ENCODE measurements around the gene GLTP.
"Not testable (repeated sequence)": the region's sequence is repeated elsewhere in the genome, so short reads cannot be mapped to it uniquely, and the experiment has no call there.

The GLTP gene

DNA sequence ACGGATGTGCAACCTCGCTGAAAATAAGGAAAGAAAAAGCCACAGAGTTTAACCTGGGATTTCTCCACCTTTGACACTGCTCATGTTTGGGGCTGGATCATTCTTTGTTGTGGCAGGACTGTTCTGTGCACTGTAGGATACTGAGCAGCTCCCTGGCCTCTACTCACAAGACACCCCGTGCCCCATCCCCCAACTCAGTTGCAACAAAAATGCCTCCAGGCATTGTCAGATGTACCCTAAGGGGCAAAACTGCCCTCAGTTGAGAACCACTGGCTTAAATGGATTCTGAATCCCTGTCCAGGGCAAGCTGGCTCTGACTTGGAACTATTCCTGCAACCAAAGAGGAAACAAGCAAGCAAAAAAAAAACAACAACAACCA is 2.1 kb downstream of the GLTP start:
- no peak for DNase-seq (ENCODE audit: low read depth, low spot score)

- DNase-seq (ENCODE audit: low read depth, low spot score), result peak; percentile 19
These were observed 2.7 kb downstream of the GLTP start for GRCh38 chr12:109877504-109878246.

DNA sequence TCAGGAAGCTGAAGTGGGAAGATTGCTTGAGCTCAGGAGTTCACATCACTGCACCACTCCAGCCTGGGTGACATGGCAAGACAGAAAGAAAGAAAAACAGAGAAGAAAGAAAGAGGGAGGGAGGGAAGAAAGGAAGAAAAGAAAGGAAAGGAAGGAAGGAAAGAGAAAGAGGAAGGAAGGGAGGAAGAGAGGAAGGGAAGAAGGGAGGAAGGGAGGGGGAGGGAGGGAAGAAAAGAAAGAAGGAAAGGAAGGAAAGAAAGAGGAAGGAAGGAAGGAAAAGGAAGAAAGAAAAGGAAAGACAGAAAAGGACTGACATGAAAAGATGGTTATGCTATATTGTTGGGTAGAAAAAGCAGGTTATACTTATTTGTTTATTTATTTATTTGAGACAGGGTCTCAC is 3.9 kb downstream of the GLTP start:
- DNase-seq (ENCODE audit: low read depth, low spot score), result no peak

GRCh38 chr12:109875572-109876131 is 4.7 kb downstream of the GLTP start:
- DNase-seq (ENCODE audit: low read depth, low spot score), result peak; percentile 33

GRCh38 chr12:109873653-109874052 is 6.7 kb downstream of the GLTP start:
- DNase-seq (ENCODE audit: low read depth, low spot score), result no peak

GRCh38 chr12:109871668-109872314 is 8.6 kb downstream of the GLTP start:
- no peak for DNase-seq (ENCODE audit: low read depth, low spot score)

GRCh38 chr12:109870648-109871047 is 9.7 kb downstream of the GLTP start:
- peak; percentile 16 for DNase-seq (ENCODE audit: low read depth, low spot score)

DNA sequence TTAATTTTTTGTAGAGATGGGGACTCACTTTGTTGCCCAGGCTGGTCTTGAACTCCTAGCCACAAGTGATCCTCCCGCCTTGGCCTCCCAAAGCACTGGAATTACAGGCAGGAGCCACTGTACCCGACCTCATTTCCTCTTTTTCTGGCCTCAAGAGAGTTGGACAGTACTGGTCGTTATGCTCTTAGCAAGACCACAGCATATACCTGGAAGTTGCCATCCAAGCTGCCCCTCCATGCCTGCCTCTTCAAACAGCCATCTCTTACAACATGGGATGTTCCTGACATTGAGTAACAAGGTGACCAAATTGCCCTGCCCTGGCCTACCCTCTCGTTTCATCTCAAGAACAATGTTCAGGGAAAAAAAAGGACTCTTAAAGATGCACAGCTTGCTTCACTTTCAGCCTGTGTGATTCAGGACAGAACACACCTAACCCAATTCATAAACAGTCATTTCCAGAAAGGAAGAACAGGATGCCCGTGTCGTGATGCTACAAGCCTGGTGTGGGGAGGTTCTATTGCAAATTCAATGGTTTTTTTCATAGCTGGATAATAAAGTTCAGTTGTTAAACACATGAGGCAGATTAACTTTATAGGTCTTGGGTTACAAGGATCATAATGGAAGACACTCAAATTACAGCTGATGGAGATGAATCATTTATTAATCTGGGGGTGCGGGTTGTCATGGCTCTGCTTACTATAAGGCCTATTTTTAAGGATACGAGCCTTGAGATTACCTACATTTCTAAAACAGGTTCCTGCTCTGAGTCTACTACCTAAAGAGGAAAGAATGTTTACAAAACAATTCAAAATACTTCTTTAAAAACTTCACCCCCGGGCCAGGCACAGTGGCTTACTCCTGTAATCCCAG is 11.9 kb downstream of the GLTP start:
- DNase-seq (ENCODE audit: low read depth, low spot score), result no peak

DNA sequence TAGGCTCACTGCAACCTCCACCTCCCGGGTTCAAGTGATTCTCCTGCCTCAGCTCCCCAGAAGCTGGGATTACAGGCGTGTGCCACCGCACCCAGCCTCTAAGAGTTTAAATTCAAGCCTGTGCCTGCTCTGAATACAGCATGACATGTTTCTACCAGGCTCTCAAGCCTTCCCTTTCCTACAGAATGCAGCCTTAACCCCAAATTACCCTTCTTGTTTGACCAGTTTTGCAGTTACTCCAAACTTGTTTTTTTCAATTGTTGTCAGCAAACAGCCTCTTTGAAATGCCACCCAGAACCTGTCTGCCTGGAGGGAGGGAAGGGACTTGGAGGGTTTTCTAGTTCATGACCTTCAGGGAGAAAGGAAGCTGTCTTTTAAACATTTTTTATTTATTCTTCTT is 15.4 kb downstream of the GLTP start:
- DNase-seq (ENCODE audit: low read depth, low spot score), result no peak

DNA sequence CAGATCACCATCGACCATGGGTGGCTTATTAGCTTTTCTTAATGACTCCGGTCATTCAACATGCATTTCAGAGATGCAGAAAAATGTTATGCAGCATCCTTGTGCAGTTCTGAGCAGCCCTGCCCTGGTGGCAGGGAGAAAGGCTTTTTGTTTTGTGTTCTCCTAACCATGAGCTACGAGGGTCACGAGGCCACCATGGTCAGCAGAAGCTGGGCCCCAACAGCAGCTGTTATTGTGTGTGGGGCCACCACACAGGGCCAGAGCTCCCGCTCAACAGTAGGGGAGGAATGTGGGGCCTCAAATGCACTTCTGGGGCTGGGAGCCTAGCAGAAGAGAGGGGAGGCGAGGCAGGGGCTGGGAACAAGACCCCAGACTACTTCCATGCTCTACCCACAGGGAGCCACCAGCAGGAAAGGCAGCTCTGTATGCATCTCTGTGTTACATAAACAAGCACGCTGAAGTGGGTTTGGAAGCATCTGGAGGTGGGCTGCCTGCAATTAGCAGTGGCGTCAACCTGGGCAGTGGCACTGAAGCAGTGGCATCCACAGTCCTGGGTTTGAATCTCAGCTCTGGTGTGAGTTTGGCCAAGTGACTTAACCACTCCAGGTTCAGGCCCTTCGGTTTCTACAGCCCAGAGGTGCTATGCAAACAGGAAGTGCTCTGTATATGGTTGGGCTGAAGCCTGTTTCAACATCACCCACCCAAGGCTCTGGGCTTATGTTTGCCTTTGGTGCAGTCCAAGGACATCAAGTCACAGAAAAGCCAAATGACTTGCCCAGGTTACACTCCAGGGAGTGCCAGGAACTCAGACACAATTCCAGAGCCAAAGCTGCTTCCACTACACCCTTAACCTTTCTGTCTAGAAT is 16.3 kb downstream of the GLTP start:
- no peak for DNase-seq (ENCODE audit: low read depth, low spot score)

DNA sequence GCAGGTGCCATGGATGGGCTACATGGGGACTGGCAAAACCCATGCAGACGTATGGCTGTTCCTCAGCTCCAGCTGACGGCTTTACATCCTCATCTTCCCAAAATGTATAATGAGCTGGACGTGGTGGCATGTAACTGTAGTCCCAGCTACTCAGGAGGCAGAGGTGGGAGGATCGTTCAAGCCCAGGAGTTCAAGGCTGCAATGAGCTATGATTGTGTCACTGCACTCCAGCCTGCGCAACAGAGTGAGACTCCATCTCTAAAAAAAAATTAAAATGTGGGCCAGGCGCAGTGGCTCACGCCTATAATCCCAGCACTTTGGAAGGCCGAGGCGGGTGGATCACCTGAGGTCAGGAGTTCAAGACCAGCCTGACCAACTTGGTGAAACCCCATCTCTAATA is 17.9 kb downstream of the GLTP start:
- not testable (repeated sequence) for DNase-seq (ENCODE audit: low read depth, low spot score)

- DNase-seq (ENCODE audit: low read depth, low spot score), result no peak
These were observed 18.5 kb downstream of the GLTP start for GRCh38 chr12:109861689-109862314.

- no peak for DNase-seq (ENCODE audit: low read depth, low spot score)
These were observed 19.4 kb downstream of the GLTP start for GRCh38 chr12:109860977-109861376.

DNA sequence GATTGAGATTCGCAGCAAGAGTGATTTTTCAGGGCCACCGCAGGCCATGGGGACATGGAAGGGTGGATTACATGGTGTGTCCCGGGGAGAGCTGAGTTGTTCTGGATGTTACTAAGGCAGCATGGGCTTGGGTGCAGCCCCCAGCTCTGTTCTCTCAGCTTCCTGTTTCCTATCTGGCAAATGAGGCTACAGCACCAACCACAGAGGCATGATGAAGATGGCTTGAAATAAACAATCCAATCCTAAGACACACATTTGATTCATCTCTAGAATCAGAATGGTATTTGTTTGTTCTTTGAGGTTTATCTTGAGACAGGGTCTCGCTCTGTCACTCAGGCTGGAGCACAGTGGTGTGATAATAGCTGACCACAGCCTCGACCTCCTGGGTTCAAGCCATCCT is 21.6 kb downstream of the GLTP start:
- no peak for DNase-seq (ENCODE audit: low read depth, low spot score)

DNA sequence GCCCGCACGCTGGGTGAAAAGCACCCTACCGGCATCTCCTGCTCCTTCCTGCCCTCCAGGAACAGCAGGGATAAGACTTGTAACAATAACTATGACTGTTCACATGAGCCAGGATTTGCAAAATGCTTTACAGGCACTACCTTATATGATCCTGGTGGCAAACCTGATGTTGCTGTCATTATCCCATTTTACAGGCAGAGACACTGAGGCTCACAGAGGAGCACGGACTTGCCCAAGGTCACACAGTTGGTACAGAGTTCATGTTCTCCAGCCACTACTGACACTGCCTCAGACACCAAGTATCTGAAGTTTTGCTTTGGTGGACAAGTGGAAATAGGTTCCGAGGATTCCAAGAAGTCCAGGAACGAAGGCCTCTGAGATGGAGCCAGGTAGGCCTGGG is 22.6 kb downstream of the GLTP start:
- no peak for DNase-seq (ENCODE audit: low read depth, low spot score)

- DNase-seq (ENCODE audit: low read depth, low spot score), result no peak
These were observed 25.0 kb downstream of the GLTP start for GRCh38 chr12:109855377-109855776.

DNA sequence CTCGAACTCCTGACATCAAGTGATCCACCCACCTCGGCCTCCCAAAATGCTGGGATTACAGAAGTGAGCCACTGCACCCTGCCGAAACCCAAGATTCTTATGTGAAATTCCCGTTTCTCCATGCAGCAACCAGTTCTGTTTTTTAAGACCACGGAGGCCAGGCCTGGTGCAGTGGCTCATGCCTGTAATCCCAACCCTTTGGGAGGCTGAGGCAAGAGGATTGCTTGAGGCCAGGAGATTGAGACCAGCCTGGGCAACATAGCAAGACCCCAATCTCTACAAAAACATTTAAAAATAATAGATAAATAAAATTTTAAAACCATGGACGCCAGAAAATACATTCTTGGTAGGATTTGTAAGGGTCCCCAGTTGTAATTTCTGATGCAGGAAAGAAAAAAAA is 29.8 kb downstream of the GLTP start:
- DNase-seq (ENCODE audit: low read depth, low spot score), result not testable (repeated sequence)

DNA sequence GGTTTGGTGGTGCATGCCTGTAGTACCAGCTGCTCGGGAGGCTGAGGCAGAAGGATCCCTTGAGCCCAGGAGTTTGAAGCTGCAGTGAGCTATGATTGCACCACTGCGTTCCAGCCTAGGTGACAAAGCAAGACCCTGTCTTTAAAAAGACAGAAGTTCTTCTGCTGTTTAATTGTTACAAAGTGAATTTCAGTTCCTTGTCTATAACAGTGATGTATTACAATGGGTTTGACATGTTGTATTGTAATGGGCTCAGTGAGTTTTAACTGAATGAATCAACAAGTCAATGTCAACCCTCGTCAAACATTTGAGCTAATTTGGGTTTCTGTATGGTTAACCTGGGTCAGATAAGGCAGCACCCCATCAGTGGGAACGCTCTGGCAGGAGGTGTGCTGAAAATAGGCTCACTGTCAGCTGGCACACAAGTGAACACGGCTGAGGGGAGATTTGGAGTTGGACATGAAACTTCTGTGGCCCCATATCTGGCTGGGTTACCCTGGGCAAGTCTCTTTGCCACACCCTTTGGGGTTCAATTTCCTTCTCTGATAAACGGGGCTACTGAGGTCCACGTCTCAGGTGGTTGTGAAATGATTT is 33.1 kb downstream of the GLTP start:
- DNase-seq (ENCODE audit: low read depth, low spot score), result no peak

- no peak for DNase-seq (ENCODE audit: low read depth, low spot score)
These were observed 34.5 kb downstream of the GLTP start for GRCh38 chr12:109845824-109846205.

All from astrocyte of the hippocampus (primary cell).